IPS-NIHi7 (cell line): ENCODE measurements around the gene PI4K2B.
"Not testable (repeated sequence)": the region's sequence is repeated elsewhere in the genome, so short reads cannot be mapped to it uniquely, and the experiment has no call there.

Experiments used
- DNase-seq: peaks from one replicate; pipeline ENCODE4 v3.0.0; 2012; ENCODE audit warnings: mixed read lengths; ENCODE audit errors: extremely low spot score

PI4K2B gene

GRCh38 chr4:25233737-25234389, at the start of gene PI4K2B:
TSS of gene PI4K2B (plus strand) at chr4:25234033. CDS start at chr4:25234164, 131 bp downstream.
- DNase-seq, result peak; percentile 95

- no peak for DNase-seq
These were observed 49.8 kb upstream of the PI4K2B start for GRCh38 chr4:25184056-25184455.

- peak; percentile 24 for DNase-seq
These were observed 43.4 kb upstream of the PI4K2B start for GRCh38 chr4:25190407-25190806.

GRCh38 chr4:25198713-25199112, 35.1 kb upstream of the PI4K2B start:
- no peak for DNase-seq

- no peak for DNase-seq
These were observed 25.8 kb upstream of the PI4K2B start for GRCh38 chr4:25207997-25208396.

GRCh38 chr4:25209702-25210101, 24.1 kb upstream of the PI4K2B start:
- DNase-seq, result peak; percentile 24

GRCh38 chr4:25211721-25212120, 22.1 kb upstream of the PI4K2B start:
- no peak for DNase-seq

GRCh38 chr4:25212822-25213221, 21.0 kb upstream of the PI4K2B start:
- DNase-seq, result no peak

GRCh38 chr4:25213347-25213979, 20.4 kb upstream of the PI4K2B start:
- DNase-seq, result no peak

- not testable (repeated sequence) for DNase-seq
These were observed 19.1 kb upstream of the PI4K2B start for GRCh38 chr4:25214750-25215149.

- no peak for DNase-seq
These were observed 18.3 kb upstream of the PI4K2B start for GRCh38 chr4:25215511-25215910.

GRCh38 chr4:25221377-25221776, 12.5 kb upstream of the PI4K2B start:
- DNase-seq, result no peak

- peak; percentile 18 for DNase-seq
These were observed 9.9 kb upstream of the PI4K2B start for GRCh38 chr4:25223802-25224375.

GRCh38 chr4:25229804-25230203, 4.0 kb upstream of the PI4K2B start:
- no peak for DNase-seq

- DNase-seq, result no peak
These were observed 639 bp upstream of the PI4K2B start for GRCh38 chr4:25233194-25233593.

GRCh38 chr4:25234390-25235370, 847 bp downstream of the PI4K2B start:
- peak; percentile 58 for DNase-seq

- DNase-seq, result no peak
These were observed 1.6 kb downstream of the PI4K2B start for GRCh38 chr4:25235401-25235800.

GRCh38 chr4:25236030-25236429, 2.2 kb downstream of the PI4K2B start:
- not testable (repeated sequence) for DNase-seq

GRCh38 chr4:25236971-25237370, 3.1 kb downstream of the PI4K2B start:
- no peak for DNase-seq

- no peak for DNase-seq
These were observed 4.2 kb downstream of the PI4K2B start for GRCh38 chr4:25238052-25238451.

GRCh38 chr4:25239528-25239927, 5.7 kb downstream of the PI4K2B start:
- not testable (repeated sequence) for DNase-seq

- not testable (repeated sequence) for DNase-seq
These were observed 6.9 kb downstream of the PI4K2B start for GRCh38 chr4:25240754-25241210.
